Measurements from ENCODE around the gene PI16. TPM values are rescaled to one million over a fixed set of nuclear protein-coding genes. Genes with fewer than 3 reads are reported as not detected.

Gene PI16
- total RNA-seq, 1 donor from 2014 or later, result 33.5 TPM

DNA sequence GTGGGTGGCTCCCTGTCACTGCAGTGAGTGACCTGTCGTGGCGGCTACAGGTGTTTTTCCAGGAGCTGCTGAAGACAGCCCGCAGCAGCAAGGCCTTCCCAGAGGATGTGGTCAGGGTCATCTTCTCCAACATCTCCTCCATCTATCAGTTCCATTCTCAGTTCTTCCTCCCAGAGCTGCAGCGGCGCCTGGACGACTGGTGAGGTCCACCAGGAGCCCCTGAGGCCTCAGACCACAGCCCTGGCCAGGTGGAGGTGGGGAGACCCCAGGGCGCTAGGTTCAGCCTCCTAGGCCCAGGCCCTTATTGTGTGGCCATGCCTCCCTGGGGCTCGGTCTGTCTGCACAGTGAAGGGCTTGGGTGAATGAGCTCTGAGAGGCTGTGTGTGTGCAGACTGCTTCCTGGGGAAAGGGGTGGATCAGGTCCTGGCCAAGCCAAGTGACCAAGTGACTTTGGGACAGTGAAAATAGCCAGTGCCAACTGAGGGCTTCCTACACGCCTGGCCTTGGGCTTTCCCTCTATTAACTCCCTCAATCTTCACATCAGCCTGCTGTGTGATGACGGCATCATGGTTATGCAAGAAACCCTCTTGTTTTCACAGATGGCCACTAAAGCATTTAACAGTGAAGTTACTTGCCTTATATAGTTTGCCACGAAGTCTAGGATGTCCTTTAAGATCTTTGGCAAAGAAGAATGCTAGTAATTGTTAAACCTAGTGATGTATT lies 57.3 kb downstream of the PI16 start:
- H3K4me3 ChIP-seq, result no peak overlapping the region
- TF ChIP-seq CTCF (IDR thresholded peaks at IDR 0.05), result no peak
- no peak for DNase-seq (ENCODE audit: low spot score in 2 of 2)
- no peaks in the 10 kb centered on the region for H3K27me3 ChIP-seq
- no peaks in the 10 kb centered on the region for H3K4me1 ChIP-seq
- intact Hi-C loops (cut with DNase I), result no loop called here
- H3K27ac ChIP-seq, result no peak overlapping the region
- H3K9me3 ChIP-seq, result no peaks in the 10 kb centered on the region
- H3K36me3 ChIP-seq, result no peaks in the 10 kb centered on the region

DNA sequence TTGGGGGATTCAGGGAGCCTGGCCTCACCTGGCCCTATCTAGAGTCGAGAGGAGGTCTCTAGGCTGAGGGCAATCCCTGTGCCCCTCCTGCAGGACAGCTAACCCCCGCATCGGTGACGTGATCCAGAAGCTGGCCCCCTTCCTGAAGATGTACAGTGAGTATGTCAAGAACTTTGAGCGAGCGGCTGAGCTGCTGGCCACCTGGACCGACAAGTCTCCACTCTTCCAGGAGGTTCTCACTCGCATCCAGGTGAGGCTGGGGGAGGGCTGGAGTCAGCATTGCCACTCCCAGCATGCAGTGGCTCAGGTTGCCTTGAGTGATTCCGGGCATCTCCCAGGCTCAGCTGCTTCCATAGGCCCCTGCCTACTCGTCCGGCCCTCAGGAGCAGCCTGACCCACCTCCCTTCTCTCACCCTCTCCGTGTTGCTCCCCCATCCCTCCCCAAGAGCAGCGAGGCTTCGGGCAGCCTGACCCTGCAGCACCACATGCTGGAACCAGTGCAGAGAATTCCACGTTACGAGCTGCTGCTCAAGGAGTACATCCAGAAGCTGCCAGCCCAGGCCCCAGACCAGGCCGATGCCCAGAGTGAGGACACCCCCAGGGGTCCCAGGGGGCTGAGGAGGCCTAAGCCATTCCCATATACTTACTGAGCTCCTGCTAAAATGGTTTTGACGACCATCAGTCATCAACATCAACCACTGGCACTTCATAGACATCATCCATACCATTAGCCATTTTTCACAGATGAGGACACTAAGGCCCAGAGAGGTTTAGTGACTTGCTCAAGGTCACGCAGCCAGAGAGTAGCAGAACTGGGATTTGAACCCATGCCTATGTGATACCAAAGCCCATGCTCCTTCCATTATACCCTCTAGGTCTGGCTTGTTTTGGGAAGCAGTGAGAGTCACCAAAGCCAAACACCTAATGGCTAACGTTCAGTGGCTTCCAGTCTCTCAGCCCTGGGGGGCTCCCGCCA lies 59.3 kb downstream of the PI16 start:
- no peaks in the 10 kb centered on the region for H3K4me1 ChIP-seq
- intact Hi-C loops (cut with DNase I), result no loop called here
- H3K27ac ChIP-seq, result no peak overlapping the region
- H3K9me3 ChIP-seq, result no peaks in the 10 kb centered on the region
- no peak overlapping the region for H3K4me3 ChIP-seq
- TF ChIP-seq CTCF (IDR thresholded peaks at IDR 0.05), result no peak
- H3K36me3 ChIP-seq, result no peaks in the 10 kb centered on the region
- no peak for DNase-seq (ENCODE audit: low spot score in 2 of 2)
- no peaks in the 10 kb centered on the region for H3K27me3 ChIP-seq

Other genes with a start within 250 kb of the PI16 start
- gene CPNE5, start 115.3 kb upstream of the PI16 start, total RNA-seq, result 1.3 TPM
- gene PPIL1, start 79.9 kb upstream of the PI16 start, total RNA-seq, result 24.2 TPM
- 21.6 TPM for gene C6orf89, start 68.8 kb upstream of the PI16 start, total RNA-seq
- gene MTCH1, start 31.5 kb downstream of the PI16 start, total RNA-seq, result 175 TPM
- gene FGD2, start 50.9 kb downstream of the PI16 start, total RNA-seq, result 49.4 TPM
- 17.7 TPM for gene PIM1, start 215.4 kb downstream of the PI16 start, total RNA-seq

Data from ascending aorta (tissue), 2 donors.